NCI-H2107 treated with DMSO at 0.1 percent for 48 hours (cell line): Measurements from ENCODE around the gene LAMTOR3.

ENCODE experiments used
- DNase-seq: peaks from one replicate; lab custom pipeline; 2025; ENCODE audit not compliant: unreplicated experiment; lab: John Stamatoyannopoulos, UW

Gene LAMTOR3, protein sequence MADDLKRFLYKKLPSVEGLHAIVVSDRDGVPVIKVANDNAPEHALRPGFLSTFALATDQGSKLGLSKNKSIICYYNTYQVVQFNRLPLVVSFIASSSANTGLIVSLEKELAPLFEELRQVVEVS

GRCh38 chr4:99894161-99894997 is at the start of gene LAMTOR3:
Gene LAMTOR3 (minus strand): TSS chr4:99894427. CDS start chr4:99893963, 464 bp downstream.
- peak; percentile 63 for DNase-seq

DNA sequence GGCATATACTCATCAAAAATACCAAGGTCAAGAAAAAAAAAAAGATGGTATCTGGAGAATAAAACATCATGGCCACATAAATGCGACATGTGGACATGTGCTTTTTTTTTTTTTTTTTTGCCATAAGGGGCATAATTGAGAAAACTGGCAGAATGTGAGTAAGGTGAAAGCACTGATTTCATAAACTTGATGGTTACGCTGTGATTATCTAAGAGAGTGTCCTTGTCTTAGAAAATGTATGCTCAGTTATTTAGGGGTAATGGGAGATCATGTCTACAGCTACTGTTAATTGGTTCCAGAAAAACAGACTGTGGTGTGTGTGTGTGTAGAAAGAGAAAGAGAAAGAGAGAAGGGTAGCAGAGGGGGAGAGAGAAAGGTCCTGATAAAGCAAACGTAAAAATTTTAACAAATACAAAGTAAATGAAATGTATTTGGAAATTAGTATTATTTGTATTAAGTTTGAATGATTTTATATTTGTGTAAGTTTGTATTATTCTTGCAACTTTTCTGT is 44.1 kb upstream of the LAMTOR3 start:
- no peak for DNase-seq

DNA sequence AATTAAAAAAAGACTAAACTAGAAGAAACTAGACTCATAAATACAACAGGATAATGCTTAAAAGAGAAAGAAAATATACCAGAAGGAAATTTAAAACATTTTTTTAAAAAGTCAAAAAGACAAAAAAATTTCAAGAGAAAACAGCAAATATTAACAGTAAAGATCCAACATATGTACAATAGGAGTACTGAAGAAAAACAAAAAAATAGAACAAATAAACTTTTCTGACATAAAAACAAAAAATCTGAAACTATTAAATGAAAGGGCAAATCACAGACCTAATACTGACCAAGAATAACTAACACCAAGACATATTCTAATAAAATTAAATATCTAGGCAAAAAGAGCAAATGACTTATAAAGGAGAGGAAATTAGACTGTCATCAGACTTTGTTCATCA is 40.7 kb upstream of the LAMTOR3 start:
- DNase-seq = no peak

GRCh38 chr4:99927566-99927965 is 33.3 kb upstream of the LAMTOR3 start:
- no peak for DNase-seq

GRCh38 chr4:99921174-99921573 is 26.9 kb upstream of the LAMTOR3 start:
- no peak for DNase-seq

DNA sequence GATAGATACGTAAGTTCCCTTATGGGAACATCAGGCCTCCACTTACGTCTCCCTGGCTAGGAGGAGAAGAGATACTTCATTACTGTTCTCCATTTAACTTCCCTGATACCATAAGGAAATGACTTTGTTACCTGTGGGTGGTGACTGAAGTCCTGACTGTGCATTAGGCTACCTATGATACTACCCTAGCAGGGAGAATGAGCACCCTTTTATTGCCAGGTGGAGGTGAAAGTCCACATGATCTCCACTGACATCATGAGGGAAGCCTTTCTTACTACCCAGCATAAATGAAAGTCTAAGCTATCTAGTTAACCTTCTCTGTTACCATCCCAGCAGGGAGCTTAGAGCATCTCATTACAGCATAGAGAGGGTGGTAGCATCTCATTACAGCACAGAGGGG is 24.4 kb upstream of the LAMTOR3 start:
- DNase-seq = no peak

- no peak for DNase-seq
Observed at GRCh38 chr4:99917575-99917974, 23.3 kb upstream of the LAMTOR3 start.

DNA sequence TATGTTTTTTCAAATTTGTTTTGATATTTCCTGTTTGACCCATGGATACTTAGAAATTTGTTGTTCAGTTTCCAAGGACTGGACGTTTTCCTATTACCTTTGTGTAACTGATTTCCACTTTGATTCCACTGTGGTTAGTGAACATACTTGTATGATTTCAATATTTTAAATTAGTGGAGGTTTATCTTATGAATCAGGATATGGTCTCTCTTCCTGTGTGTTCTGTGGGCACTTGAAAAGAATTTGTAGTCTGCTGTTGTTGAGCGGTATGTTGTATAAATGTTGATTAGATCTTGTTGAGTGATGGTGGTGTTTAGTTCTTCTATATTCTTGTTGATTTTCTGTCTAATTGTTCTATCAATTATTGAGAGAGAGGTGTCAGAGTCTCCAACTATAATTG is 21.2 kb upstream of the LAMTOR3 start:
- DNase-seq = no peak

- no peak for DNase-seq
Observed at GRCh38 chr4:99894998-99895397, 771 bp upstream of the LAMTOR3 start.

- no peak for DNase-seq
Observed at GRCh38 chr4:99893839-99894160, 427 bp downstream of the LAMTOR3 start.

DNA sequence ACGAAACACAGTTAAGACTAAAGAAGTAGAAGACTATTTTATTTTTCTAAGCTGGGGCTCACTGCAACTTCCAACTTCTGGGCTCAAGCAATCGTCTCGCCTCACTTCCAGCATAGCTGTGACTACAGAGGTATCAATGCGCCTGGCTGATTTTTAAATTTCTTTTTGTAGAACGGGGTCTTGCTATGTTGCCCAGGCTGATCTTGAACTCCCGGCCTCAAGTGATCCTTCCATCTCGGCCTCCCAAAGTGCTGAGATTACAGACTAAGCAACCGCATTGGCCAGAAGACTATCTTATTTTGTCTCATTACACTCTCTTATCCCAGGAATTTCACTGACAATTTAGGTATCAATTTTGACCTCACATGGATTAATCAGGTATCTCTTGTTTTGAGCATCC is 1.2 kb downstream of the LAMTOR3 start:
- no peak for DNase-seq

GRCh38 chr4:99891351-99891750 is 2.9 kb downstream of the LAMTOR3 start:
- DNase-seq = no peak

GRCh38 chr4:99887837-99888236 is 6.4 kb downstream of the LAMTOR3 start:
- no peak for DNase-seq

DNA sequence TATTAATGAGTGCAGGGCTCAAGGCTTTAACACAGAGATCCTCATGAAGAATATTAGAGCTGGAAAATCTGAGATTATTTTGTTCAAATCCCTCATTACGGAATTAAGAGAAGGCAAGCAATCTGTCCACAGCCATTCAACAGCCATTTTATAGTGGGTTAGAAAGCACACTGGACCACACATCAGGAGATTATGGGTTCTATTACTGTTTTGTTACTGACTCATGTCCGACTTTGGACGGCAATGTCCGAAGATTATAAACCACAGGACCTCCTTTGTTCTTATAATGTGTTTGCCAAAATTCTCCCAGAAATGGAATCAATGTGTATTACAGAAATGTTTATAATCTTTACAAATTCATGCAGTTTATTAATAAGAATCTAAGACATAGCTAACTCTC is 8.1 kb downstream of the LAMTOR3 start:
- DNase-seq = no peak

GRCh38 chr4:99885687-99886086 is 8.5 kb downstream of the LAMTOR3 start:
- DNase-seq = no peak

GRCh38 chr4:99885063-99885664 is 9.1 kb downstream of the LAMTOR3 start:
- DNase-seq = peak; percentile 22

DNA sequence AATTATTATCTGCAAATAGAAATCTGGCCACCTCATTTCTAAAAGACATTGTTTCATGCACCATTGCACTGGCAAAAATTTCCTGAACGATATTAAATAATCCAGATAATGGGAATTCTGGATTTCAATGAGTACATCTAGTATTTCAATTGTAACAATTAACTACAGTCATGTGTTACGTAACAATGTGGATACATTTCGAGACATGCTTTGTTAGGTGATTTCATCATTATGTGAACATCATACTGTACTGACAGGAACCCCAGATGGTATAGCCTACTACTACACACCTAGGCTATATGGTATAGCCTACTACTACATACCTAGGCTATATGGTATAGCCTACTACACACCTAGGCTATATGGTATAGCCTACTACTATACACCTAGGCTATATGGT is 14.8 kb downstream of the LAMTOR3 start:
- no peak for DNase-seq

DNA sequence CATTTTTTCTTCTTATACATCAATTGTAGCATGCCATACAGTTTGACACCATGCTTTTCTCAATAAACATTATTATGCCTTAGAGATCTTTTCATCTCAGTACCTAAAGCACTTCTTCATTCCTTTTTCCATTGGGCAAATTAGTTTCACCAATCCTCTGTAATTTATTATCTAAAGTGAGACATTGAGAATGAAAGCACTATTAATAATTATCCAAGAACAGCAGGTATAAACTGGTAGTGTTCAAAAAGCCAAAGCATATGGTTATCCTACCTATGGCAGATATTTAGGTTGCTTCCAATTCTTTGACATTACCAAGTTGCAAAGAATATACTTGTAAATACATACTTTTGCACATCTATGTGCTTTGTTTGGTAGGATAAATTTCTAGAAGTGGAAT is 15.6 kb downstream of the LAMTOR3 start:
- no peak for DNase-seq

DNA sequence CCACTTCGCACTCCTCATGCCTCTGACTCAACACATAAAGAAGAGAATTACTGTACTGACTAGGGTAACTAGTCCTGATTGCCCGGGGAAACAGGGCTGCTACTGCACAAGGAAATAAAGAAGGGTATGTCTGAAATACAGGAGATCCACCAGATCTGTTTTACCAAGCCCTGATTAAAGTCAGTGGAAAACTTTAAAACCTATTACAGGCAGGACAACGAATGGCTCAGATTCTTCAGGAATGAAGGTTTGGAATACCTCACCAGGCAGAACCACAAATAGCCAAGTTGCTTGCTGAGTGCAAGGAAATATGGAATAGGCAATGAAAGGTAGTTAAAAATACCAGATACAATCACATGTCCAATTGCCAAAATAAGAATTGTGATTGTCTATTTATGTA is 17.3 kb downstream of the LAMTOR3 start:
- DNase-seq = no peak

GRCh38 chr4:99875071-99875470 is 19.2 kb downstream of the LAMTOR3 start:
- no peak for DNase-seq

DNA sequence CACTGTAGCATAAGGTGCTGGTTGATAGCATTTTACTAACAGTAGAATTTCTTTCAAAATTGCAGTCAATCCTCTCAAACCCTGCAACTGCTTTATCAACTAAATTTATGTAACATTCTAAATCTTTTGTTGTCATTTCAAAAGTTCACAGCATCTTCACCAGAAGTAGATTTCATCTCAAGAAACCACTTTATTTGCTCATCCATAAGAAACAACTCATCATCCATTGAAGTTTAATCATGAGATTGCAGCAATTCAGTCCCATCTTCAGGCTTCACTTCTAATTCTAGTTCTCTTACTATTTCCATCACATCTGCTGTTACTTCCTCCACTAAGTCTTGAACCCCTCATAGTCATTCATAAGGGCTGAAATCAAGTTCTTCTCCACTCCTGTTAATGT is 21.7 kb downstream of the LAMTOR3 start:
- no peak for DNase-seq

- DNase-seq = no peak
Observed at GRCh38 chr4:99868126-99868596, 26.1 kb downstream of the LAMTOR3 start.
